WTC11 (cell line): ENCODE results near the gene SNX21. TPM values are rescaled to one million over a fixed set of nuclear protein-coding genes. Genes with fewer than 3 reads are reported as not detected.

Experiments used
- E2F1 ChIP-seq: sonication (generic); formaldehyde crosslinking; IDR thresholded peaks from 2 replicates; pipeline ENCODE4 v1.8.0; 2022; ENCODE audit warnings: mild to moderate bottlenecking, missing genetic modification reagents
- E2F4 ChIP-seq: sonication (generic); formaldehyde crosslinking; IDR thresholded peaks from 2 replicates; pipeline ENCODE4 v1.8.1; 2022; ENCODE audit warnings: low read depth, mild to moderate bottlenecking, moderate library complexity, missing genetic modification reagents, borderline replicate concordance
- E2F5 ChIP-seq: sonication (generic); formaldehyde crosslinking; IDR thresholded peaks from 2 replicates; pipeline ENCODE4 v1.8.1; 2022; ENCODE audit warnings: mild to moderate bottlenecking, moderate library complexity, missing genetic modification reagents
- ELF4 ChIP-seq: sonication (generic); formaldehyde crosslinking; IDR thresholded peaks from 2 replicates; pipeline ENCODE4 v1.8.1; 2022; ENCODE audit warnings: low read depth, mild to moderate bottlenecking, moderate library complexity, missing genetic modification reagents
- FOXP1 ChIP-seq: sonication (generic); formaldehyde crosslinking; IDR thresholded peaks from 2 replicates; pipeline ENCODE4 v1.8.0; 2022; ENCODE audit warnings: missing genetic modification reagents, mild to moderate bottlenecking, moderate library complexity, borderline replicate concordance
- GRHL2 ChIP-seq: fragments of 250-450 bp; sonication (Bioruptor Pico); IDR thresholded peaks from 2 replicates; pipeline ENCODE4 v1.8.0; 2022; ENCODE audit warnings: mild to moderate bottlenecking, moderate library complexity; ENCODE audit not compliant: insufficient replicate concordance, severe bottlenecking
- NR1H2 ChIP-seq: sonication (generic); formaldehyde crosslinking; IDR thresholded peaks from 2 replicates; pipeline ENCODE4 v1.9.0; 2021; ENCODE audit warnings: mild to moderate bottlenecking, moderate library complexity, missing genetic modification reagents
- NR3C1 ChIP-seq: sonication (generic); formaldehyde crosslinking; conservative IDR thresholded peaks from 2 replicates; pipeline ENCODE4 v1.8.1; 2023; ENCODE audit warnings: low read depth, mild to moderate bottlenecking, missing genetic modification reagents
- RELA ChIP-seq: sonication (generic); formaldehyde crosslinking; IDR thresholded peaks from 2 replicates; pipeline ENCODE4 v1.8.1; 2022; ENCODE audit warnings: missing genetic modification reagents, mild to moderate bottlenecking, borderline replicate concordance
- RORB ChIP-seq: fragments of 250-450 bp; sonication (Bioruptor Pico); IDR thresholded peaks from 2 replicates; pipeline ENCODE4 v1.9.0; 2021; ENCODE audit warnings: mild to moderate bottlenecking
- SMAD3 ChIP-seq: sonication (generic); formaldehyde crosslinking; IDR thresholded peaks from 2 replicates; pipeline ENCODE4 v1.8.0; 2022; ENCODE audit warnings: missing genetic modification reagents, mild to moderate bottlenecking, borderline replicate concordance
- SOX15 ChIP-seq: fragments of 250-450 bp; sonication (Bioruptor Pico); IDR thresholded peaks from 2 replicates; pipeline ENCODE4 v1.9.0; 2021; ENCODE audit warnings: mild to moderate bottlenecking
- STAT6 ChIP-seq: sonication (generic); formaldehyde crosslinking; conservative IDR thresholded peaks from 2 replicates; pipeline ENCODE4 v1.8.1; 2023; ENCODE audit warnings: mild to moderate bottlenecking, low read depth, missing genetic modification reagents, moderate library complexity
- TEAD1 ChIP-seq: sonication (generic); formaldehyde crosslinking; IDR thresholded peaks from 2 replicates; pipeline ENCODE4 v1.8.0; 2022; ENCODE audit warnings: mild to moderate bottlenecking, missing genetic modification reagents
- USF2 ChIP-seq: sonication (generic); formaldehyde crosslinking; IDR thresholded peaks from 2 replicates; pipeline ENCODE4 v1.8.1; 2023; ENCODE audit warnings: mild to moderate bottlenecking, missing genetic modification reagents, moderate library complexity
- ZBTB21 ChIP-seq: sonication (generic); formaldehyde crosslinking; IDR thresholded peaks from 2 replicates; pipeline ENCODE4 v1.8.1; 2023; ENCODE audit warnings: mild to moderate bottlenecking, missing genetic modification reagents, borderline replicate concordance
- ZNF219 ChIP-seq: sonication (generic); formaldehyde crosslinking; IDR thresholded peaks from 2 replicates; pipeline ENCODE4 v1.8.0; 2023; ENCODE audit warnings: missing genetic modification reagents, mild to moderate bottlenecking, borderline replicate concordance
- ZNF263 ChIP-seq: sonication (generic); formaldehyde crosslinking; IDR thresholded peaks from 2 replicates; pipeline ENCODE4 v1.8.1; 2022; ENCODE audit warnings: low read depth, mild to moderate bottlenecking, moderate library complexity, missing genetic modification reagents
- ZNF281 ChIP-seq: sonication (generic); formaldehyde crosslinking; IDR thresholded peaks from 2 replicates; pipeline ENCODE4 v1.8.0; 2023; ENCODE audit warnings: mild to moderate bottlenecking, missing genetic modification reagents
- ZNF396 ChIP-seq: fragments of 250-450 bp; sonication (Bioruptor Pico); IDR thresholded peaks from 2 replicates; pipeline ENCODE4 v1.8.0; 2021; ENCODE audit warnings: mild to moderate bottlenecking, moderate library complexity, borderline replicate concordance
- ZNF512 ChIP-seq: sonication (generic); formaldehyde crosslinking; IDR thresholded peaks from 2 replicates; pipeline ENCODE4 v1.8.1; 2022; ENCODE audit warnings: missing genetic modification reagents, borderline replicate concordance
- ZNF671 ChIP-seq: fragments of 250-450 bp; sonication (Bioruptor Pico); IDR thresholded peaks from 2 replicates; pipeline ENCODE4 v1.8.0; 2021; ENCODE audit warnings: mild to moderate bottlenecking
- total RNA-seq: library from RNA; stranded (reverse); gene quantifications from 3 replicates; pipeline ENCODE4 v1.2.3, GENCODE V29; 2021
- TF ChIP-seq, protein P1 (sequence below): fragments of 250-450 bp; sonication (Bioruptor Pico); IDR thresholded peaks from 2 replicates; pipeline ENCODE4 v2.1.2; 2022; ENCODE audit warnings: mild to moderate bottlenecking, moderate library complexity

Gene SNX21
- total RNA-seq, 1 experiment from 2014 or later: 17.9 TPM

DNA sequence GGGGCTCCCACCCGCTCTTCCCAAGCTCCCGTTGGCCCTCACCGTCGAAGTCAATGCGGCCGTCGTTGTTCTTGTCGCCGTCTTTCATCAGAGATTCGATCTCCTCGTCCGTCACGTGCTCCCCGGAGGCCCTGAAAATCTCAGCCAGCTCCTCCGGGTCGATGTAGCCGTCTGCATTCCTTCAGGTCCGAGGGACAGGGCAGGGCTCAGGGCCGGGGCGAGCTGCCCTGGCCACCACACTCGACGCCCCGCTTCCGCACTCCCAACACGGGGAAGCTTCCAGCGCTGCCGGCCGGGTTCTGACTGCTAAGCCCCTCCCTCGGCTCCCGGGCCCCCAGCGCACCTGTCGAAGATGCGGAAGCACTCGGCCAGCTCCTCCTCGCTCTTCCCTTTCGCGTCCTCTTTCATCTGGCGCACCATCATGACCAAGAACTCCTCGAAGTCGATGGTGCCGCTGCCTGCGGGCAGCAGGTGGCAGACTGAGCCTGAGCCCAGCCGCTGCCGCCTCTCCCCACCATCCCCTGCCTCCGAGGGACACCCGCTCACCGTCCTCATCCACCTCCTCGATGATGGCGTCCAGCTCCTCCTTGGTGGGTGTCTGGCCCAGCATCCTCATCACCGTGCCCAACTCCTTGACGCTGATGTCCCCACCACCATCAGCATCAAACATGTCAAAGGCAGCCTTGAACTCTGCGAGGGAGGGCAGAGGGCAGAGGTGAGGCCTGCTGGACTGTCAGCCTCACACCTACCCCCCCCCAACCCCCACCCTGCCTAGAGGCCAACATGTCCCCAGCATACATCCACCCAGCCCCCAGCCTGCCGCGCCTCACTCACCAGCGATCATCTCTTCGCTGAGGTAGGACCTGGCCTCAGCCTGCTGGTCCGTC lies 9.4 kb upstream of the SNX21 start (continued):
- TF ChIP-seq SOX15 (CRISPR knock-in tag): no peak
- peak; percentile 79; the same call in 1 of the 2 replicates for TF ChIP-seq RELA
- TF ChIP-seq E2F4 (CRISPR knock-in tag): no peak
- no peak for TF ChIP-seq GRHL2 (CRISPR knock-in tag)
- TF ChIP-seq TEAD1 (CRISPR knock-in tag): 0 out of 2 replicates have a peak, but pooled peaks have one; percentile 27
- TF ChIP-seq NR3C1 (CRISPR knock-in tag): no peak
- TF ChIP-seq ZNF512 (CRISPR knock-in tag): no peak
- no peak for TF ChIP-seq E2F1 (CRISPR knock-in tag)
- TF ChIP-seq E2F5: peak; percentile 53; the same call in 1 of the 2 replicates
- TF ChIP-seq ZNF219 (CRISPR knock-in tag): no peak
- peak; percentile 79; the same call in 1 of the 2 replicates for TF ChIP-seq FOXP1 (CRISPR knock-in tag)
- TF ChIP-seq, protein P1, sequence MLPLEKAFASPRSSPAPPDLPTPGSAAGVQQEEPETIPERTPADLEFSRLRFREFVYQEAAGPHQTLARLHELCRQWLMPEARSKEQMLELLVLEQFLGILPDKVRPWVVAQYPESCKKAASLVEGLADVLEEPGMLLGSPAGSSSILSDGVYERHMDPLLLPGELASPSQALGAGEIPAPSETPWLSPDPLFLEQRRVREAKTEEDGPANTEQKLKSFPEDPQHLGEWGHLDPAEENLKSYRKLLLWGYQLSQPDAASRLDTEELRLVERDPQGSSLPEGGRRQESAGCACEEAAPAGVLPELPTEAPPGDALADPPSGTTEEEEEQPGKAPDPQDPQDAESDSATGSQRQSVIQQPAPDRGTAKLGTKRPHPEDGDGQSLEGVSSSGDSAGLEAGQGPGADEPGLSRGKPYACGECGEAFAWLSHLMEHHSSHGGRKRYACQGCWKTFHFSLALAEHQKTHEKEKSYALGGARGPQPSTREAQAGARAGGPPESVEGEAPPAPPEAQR (CRISPR knock-in tag): no peak
- peak; percentile 76; the same call in 1 of the 2 replicates for TF ChIP-seq ZNF263
- peak; percentile 72 for TF ChIP-seq USF2 (CRISPR knock-in tag)
- 0 out of 2 replicates have a peak, but pooled peaks have one; percentile 68 for TF ChIP-seq ELF4 (CRISPR knock-in tag)
- no peak for TF ChIP-seq RORB (CRISPR knock-in tag)
- peak; percentile 88; the same call in 1 of the 2 replicates for TF ChIP-seq SMAD3 (CRISPR knock-in tag)
- no peak for TF ChIP-seq ZNF396 (CRISPR knock-in tag)
- TF ChIP-seq ZNF281: no peak
- no peak for TF ChIP-seq ZNF671
- TF ChIP-seq STAT6 (CRISPR knock-in tag): no peak
- TF ChIP-seq NR1H2 (CRISPR knock-in tag): no peak
- TF ChIP-seq ZBTB21: peak; percentile 77; the same call in 1 of the 2 replicates
